ENCODE measurements around the gene RRP15.
"Not testable (repeated sequence)": the region's sequence is repeated elsewhere in the genome, so short reads cannot be mapped to it uniquely, and the experiment has no call there.

Gene RRP15

GRCh38 chr1:218314316-218314715 is 29.2 kb downstream of the RRP15 start:
- DNase-seq (ENCODE audit: low spot score) (no peak), ATAC-seq (ENCODE audit: low read depth) (no peak)
- Histone ChIP-seq H3K9me3 (ENCODE audit: severe bottlenecking) (no peaks in the 10 kb centered on the region), H3K36me3 (ENCODE audit: low read depth) (no peaks in the 10 kb centered on the region; the same call in 1 of the 2 replicates), H3K27ac (ENCODE audit: poor library complexity, severe bottlenecking) (no peak overlapping the region), H3K27me3 (ENCODE audit: insufficient read depth, poor library complexity, severe bottlenecking) (no peaks in the 10 kb centered on the region), H3K4me1 (ENCODE audit: insufficient read depth, poor library complexity, severe bottlenecking) (no peaks in the 10 kb centered on the region), H3K4me3 (ENCODE audit: severe bottlenecking) (no peak overlapping the region)
- no peak for TF ChIP-seq CTCF (IDR thresholded peaks at IDR 0.05; ENCODE audit: poor library complexity, severe bottlenecking)

DNA sequence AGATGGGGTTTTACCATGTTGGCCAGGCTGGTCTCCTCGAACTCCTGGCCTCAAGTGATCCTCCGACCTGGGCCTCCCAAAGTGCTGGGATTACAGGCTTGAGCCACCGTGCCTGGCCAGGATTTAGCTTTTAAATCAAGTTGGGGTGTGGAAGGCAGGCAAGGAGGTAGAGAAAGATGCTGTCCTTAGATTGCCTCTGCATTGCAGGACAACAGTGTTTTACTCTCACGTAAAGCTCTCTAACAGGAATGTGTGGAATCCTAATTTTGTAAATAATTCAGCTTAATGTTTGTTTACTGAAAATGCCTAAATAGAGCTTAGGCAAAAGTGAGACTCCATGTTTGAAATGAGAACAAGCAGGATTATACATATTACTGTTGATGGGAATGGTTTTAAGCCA is 30.5 kb downstream of the RRP15 start:
- Histone ChIP-seq H3K27ac (ENCODE audit: poor library complexity, severe bottlenecking) (no peak overlapping the region), H3K27me3 (ENCODE audit: insufficient read depth, poor library complexity, severe bottlenecking) (no peaks in the 10 kb centered on the region), H3K4me3 (ENCODE audit: severe bottlenecking) (no peak overlapping the region), H3K36me3 (ENCODE audit: low read depth) (no peaks in the 10 kb centered on the region; the same call in 1 of the 2 replicates), H3K4me1 (ENCODE audit: insufficient read depth, poor library complexity, severe bottlenecking) (no peaks in the 10 kb centered on the region), H3K9me3 (ENCODE audit: severe bottlenecking) (no peaks in the 10 kb centered on the region)
- ATAC-seq (ENCODE audit: low read depth) (no peak), DNase-seq (ENCODE audit: low spot score) (no peak)
- no peak for TF ChIP-seq CTCF (IDR thresholded peaks at IDR 0.05; ENCODE audit: poor library complexity, severe bottlenecking)

GRCh38 chr1:218317061-218317460 is 32.0 kb downstream of the RRP15 start:
- ATAC-seq (ENCODE audit: low read depth): no peak
- Histone ChIP-seq H3K4me1 (ENCODE audit: insufficient read depth, poor library complexity, severe bottlenecking) (no peaks in the 10 kb centered on the region), H3K4me3 (ENCODE audit: severe bottlenecking) (no peak overlapping the region), H3K27ac (ENCODE audit: poor library complexity, severe bottlenecking) (no peak overlapping the region), H3K36me3 (ENCODE audit: low read depth) (no peaks in the 10 kb centered on the region), H3K9me3 (ENCODE audit: severe bottlenecking) (no peaks in the 10 kb centered on the region), H3K27me3 (ENCODE audit: insufficient read depth, poor library complexity, severe bottlenecking) (no peaks in the 10 kb centered on the region)
- no peak for TF ChIP-seq CTCF (IDR thresholded peaks at IDR 0.05; ENCODE audit: poor library complexity, severe bottlenecking)
- no peak for DNase-seq (ENCODE audit: low spot score)

DNA sequence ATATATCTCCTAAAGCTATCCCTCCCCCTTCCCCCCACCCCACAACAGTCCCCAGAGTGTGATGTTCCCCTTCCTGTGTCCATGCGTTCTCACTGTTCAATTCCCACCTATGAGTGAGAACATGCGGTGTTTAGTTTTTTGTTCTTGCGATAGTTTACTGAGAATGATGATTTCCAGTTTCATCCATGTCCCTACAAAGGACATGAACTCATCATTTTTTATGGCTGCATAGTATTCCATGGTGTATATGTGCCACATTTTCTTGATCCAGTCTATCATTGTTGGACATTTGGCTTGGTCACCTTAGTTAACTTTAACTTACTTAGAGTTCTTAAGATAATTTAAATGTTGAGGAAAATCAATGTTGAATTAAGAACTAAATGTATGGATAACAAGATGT is 35.1 kb downstream of the RRP15 start:
- not testable (repeated sequence) for H3K4me3 ChIP-seq (ENCODE audit: severe bottlenecking); H3K27me3 ChIP-seq (ENCODE audit: insufficient read depth, poor library complexity, severe bottlenecking); H3K4me1 ChIP-seq (ENCODE audit: insufficient read depth, poor library complexity, severe bottlenecking); H3K27ac ChIP-seq (ENCODE audit: poor library complexity, severe bottlenecking); DNase-seq (ENCODE audit: low spot score); H3K36me3 ChIP-seq (ENCODE audit: low read depth); H3K9me3 ChIP-seq (ENCODE audit: severe bottlenecking); ATAC-seq (ENCODE audit: low read depth)

GRCh38 chr1:218322762-218323161 is 37.7 kb downstream of the RRP15 start:
- Histone ChIP-seq H3K27me3 (ENCODE audit: insufficient read depth, poor library complexity, severe bottlenecking) (no peaks in the 10 kb centered on the region), H3K9me3 (ENCODE audit: severe bottlenecking) (no peaks in the 10 kb centered on the region), H3K4me3 (ENCODE audit: severe bottlenecking) (no peak overlapping the region), H3K27ac (ENCODE audit: poor library complexity, severe bottlenecking) (no peak overlapping the region), H3K4me1 (ENCODE audit: insufficient read depth, poor library complexity, severe bottlenecking) (no peaks in the 10 kb centered on the region), H3K36me3 (ENCODE audit: low read depth) (no peaks in the 10 kb centered on the region)
- DNase-seq (ENCODE audit: low spot score): no peak
- no peak for TF ChIP-seq CTCF (IDR thresholded peaks at IDR 0.05; ENCODE audit: poor library complexity, severe bottlenecking)
- no peak for ATAC-seq (ENCODE audit: low read depth)
